NCI-H2081 treated with DMSO at 0.1 percent for 48 hours (cell line): ENCODE results near the gene CNTN4.
"Not testable (repeated sequence)": the region's sequence is repeated elsewhere in the genome, so short reads cannot be mapped to it uniquely, and the experiment has no call there.

Source experiments
- DNase-seq: peaks from one replicate; lab custom pipeline; 2025; lab: John Stamatoyannopoulos, UW

Gene CNTN4

GRCh38 chr3:2098398-2099027 lies at the start of gene CNTN4:
CNTN4 (plus strand) TSS chr3:2098866.
- DNase-seq = peak; percentile 63

DNA sequence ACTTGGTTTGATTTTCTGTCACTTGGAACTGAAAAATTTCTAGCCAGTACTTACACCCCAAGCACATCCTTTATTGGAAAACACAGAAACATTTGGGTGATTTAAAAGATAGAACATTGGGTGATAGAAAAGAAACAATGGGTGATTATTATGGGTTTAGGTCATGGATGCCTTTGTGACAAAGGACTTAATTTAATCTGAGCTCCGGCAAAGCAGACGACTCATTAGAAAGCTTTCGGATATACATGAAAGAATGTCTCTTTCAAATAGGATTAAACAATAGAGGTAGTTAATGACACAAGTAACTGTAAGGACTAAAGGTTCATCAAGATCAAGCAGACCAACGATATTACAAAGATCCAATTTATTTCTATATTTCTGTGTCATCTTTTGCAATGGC lies 37.3 kb upstream of the CNTN4 start:
- no peak for DNase-seq

- no peak for DNase-seq
These were observed 27.1 kb upstream of the CNTN4 start for GRCh38 chr3:2071531-2071930.

DNA sequence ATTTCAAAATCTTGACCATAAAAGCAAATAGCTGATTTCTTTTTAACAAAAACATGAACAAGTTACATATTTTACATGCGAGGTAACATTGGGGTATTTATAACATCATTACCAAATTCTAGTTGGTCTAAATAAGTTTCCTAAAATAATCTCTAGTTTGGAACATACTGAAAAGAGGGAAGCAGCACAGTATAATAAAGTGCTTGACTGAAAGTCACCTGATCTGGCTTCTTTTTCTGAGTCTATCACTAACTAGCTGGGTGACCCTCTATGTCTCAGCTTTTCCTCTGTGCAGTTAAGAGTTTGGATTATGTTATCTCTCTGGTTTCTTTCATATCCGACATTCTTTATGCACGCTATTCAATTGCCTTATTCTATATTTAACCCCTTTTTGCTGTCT lies 19.8 kb upstream of the CNTN4 start:
- no peak for DNase-seq

- no peak for DNase-seq
These were observed 15.7 kb upstream of the CNTN4 start for GRCh38 chr3:2082871-2083480.

DNA sequence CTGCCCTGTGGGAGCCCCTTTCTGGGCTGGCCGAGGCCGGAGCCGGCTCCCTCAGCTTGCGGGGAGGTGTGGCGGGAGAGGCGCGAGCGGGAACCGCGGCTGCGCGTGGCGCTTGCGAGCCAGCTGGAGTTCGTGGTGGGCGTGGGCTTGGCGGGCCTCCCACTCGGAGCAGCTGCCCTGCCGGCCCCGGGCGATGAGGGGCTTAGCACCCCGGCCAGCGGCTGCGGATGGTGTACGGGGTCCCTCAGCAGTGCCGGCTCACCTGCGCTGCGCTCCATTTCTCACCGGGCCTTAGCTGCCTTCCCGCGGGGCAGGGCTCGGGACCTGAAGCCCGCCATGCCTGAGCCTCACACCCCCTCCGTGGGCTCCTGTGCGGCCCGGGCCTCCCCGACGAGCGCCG lies 15.1 kb upstream of the CNTN4 start:
- DNase-seq = not testable (repeated sequence)

DNA sequence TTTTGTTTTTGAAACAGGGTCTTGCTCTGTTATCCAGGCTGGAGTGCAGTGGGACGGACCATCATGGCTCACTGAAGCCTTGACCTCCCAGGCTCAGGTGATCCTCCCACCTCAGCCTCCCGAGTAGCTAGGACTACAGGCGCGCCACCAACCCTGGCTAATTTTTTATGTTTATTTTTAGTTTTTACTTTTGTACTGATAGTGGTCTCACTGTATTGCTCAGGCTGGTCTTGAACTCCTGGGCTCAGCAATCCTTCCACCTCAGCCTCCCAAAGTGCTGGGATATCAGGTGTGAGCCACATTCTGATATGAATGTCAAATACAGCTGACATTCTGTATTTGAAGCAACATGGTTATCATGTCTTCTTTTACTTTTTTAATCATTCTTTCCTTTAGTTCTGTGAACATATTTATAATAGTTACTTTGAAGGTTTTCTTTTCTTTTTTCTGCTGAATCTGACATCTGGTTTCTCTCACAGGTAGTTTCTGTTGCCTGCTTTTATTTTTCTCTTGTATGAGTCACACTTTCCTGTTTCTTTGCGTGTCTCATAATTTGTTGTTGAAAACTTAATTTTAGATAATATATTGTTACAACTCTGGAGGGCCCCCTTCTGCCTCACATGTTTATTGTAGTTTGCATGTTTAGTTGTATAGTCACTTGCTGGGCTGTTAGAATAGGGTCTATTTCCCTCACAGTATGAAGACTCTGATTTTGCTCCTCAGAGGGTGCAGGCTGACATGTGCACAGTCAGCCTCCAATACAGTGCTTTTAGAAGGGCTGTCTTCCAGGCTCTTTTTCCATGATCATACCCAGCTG lies 8.4 kb upstream of the CNTN4 start:
- no peak for DNase-seq

DNA sequence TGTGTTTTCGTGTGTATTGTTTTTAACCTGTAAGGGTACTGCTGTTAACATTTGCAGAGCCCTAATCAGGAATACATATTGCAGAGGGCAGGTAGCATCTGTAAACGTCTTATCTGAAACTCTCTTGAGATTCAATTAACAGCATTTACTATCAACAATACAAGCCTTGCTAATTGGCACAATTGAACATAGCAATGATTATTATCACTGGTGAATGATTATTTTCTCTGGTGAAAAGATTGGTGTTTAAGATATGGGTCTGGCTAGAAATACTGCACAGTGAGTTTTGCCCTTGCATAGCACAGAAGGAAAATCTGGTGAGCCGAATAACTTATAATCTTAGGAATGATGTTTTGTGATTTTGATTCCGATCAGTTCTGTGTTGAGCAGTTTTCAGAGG lies 5.9 kb upstream of the CNTN4 start:
- no peak for DNase-seq

DNA sequence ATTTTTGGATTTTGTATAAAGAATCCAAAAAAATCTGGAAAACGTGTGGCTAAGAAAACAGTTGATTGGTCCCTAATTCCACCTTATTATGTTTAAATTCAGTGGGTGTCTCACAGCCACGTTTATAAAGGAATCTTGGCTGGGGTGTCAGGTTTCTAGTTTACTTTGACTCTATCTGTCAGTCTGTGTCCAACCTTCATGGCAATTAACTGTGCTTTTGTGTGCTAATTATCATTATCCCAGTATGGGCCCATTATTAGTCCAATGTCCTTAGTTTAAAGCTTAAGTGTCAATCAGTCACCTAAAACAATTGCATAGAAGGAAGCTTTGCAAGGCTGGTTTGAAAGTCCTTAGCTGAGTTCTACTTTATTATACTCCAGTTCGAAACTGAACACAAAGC lies 3.7 kb upstream of the CNTN4 start:
- DNase-seq = no peak

DNA sequence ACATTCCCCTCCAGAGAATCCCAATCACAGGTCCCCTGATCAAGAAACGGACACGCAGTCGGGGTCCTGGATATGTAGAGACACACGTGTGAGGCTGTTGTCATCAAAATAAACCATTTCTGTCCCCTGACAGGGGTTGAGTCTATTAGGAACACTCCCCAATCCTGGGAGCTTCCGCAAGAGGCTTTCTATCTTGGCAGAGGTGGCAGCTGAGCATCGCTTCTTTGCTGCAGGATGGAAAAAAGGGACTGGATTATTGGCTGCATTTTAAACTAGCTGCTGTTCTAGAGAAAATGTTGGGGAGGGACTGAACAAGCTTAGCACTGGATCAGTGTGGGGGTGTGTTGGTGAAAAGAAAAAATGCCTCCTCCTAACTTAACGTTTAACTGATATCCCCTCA lies 2.5 kb upstream of the CNTN4 start:
- DNase-seq = no peak

DNA sequence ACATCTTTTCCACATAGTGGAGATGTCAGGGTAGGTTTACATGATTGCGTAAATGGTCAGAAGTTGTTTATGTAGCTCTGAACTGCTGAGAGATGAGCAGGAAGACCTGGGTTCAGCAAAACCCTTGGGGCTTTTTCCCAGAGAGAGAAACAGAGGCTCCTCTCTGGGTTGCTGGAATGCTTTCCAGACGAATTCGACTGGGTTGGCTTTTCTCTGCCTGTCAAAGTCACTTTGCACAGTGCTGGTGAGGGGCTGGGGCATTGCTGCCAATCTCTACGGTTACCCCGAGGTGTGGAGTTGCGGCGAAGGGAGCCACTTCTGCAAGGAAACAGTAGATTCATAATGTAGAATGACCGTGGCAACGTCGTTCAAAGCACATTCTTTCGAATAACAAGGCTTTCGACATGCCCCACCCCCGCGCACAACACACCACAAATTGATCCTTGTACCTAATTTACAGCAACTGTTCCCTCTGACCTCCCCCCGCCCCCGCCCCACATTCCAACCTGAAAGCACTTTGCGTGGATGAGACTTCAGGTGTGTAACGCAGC lies 950 bp upstream of the CNTN4 start:
- no peak for DNase-seq

DNA sequence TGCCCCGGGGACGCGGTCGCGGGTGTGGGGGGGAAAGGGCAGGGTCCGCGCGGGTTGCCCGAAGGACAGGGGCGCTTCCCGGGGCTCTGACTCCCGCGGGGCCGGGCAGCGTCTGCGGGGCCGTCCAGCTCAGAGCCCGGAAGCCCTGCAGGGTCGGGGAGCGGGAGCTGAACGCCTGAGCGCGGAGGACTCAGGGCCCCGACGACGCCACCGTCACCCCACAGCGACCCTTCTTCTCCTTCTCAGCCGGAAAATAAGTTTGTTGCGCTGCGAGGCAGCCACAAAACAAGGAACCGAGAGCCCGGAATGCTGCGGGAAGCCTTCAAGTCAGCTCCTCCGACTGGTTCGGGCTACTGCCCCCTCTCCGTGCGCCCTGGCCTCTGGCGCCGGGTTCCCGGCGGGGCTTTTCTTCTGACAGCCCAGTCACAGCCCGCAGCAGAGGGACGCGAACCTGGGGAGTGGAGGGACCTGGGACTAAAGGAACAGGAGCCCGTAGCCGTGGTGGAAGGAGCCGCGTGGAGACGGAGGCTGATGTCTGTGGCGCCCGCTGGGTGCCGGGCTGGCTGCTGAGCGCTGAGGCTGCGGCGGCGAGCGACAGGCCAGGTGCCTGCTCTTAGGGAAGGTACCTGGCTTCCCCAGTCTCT lies 484 bp downstream of the CNTN4 start:
- DNase-seq = no peak

DNA sequence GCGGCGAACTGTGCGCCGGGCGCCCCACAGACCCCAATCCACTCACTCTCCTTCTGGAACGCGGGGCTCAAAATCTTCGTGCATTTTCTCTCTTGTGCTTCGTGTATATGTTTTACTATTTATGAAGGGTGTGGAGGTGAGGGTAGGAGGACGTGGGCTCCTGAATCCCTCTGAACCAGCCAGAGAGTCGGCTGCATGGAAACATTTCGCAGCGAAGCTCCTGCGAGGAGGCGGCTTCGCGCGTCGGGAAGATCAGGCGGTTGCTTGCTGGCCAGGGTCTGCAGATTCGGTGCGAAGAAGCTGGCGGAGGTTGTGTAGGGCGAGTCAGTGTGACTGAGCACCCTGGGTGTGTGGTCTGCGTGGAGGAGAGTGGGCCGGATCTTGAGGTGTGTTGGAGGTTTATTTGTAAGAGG lies 1.1 kb downstream of the CNTN4 start:
- DNase-seq = no peak

GRCh38 chr3:2106438-2106837 lies 7.8 kb downstream of the CNTN4 start:
- no peak for DNase-seq

DNA sequence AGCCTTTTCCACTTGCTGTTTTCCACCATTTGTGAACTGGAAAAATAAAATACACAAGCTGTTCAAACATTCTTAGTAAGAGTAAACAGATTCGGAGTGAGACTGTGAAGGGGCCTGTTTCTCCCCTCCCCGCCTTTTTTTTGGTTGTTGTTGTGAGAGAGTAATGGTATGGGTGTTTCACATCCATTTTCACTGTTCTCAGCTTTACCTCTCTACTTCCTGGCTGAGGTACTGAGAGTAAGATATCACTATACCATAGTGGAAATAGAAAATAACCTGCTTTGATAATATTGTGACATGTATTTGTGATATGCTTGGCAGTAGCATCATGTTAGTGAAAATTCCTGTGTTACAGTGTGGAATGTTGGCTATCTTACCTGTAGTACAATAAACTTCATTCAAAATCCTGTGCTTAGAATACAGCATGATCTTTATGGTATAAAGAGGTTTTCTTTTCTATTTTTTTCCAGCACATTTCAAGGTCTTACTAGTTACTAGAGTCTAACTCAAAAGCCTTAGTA lies 12.0 kb downstream of the CNTN4 start:
- DNase-seq = no peak

DNA sequence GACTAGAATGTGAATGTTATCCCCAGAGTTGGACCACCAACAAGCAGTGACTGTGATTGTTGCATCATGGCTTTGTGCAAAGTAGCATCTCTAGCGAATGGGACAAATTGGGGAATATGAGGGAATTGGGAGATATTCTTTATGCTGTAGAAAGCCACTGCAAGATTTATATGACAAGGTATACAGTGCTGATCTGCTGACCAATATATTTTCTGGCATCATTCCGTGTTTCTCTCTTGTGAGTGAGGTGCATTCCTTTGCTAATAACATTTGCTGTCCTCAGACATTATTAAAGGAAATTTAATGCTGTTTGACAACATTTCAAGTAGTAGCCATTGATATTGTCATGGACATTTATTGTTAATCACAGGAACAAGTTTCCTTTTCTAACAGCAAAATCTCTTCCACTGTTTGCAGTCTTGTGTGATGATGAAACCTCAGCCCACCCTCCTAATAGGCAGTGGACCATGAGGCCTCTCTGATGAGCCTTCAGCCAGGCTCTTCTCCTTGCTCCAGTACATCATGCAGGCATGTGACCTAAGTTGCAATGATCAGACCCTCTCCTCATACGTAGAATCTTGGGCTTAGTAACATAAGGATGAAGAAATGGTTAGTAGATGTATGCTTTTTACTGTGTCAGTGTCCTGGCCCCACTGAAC lies 16.1 kb downstream of the CNTN4 start:
- no peak for DNase-seq

- no peak for DNase-seq
These were observed 32.1 kb downstream of the CNTN4 start for GRCh38 chr3:2130726-2131125.

DNA sequence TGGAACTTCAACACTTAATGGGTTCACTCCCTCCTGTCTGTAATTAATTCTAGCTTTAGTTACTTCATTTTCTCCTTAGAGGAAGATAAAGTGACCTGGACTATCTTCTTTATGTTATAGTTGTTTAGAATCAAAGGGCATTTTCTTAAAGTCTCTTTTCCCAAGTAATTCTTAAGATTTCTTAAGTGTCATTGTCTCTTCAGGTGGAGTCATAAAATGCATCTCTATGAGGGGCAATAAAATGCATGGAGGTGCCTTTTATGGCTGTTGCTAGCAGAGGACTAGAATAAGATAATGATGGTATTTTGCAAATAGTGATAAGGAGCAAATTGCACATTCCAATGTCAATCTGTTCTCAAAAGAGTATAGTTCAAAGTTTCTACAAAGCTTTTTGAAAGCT lies 34.5 kb downstream of the CNTN4 start:
- DNase-seq = no peak

GRCh38 chr3:2137651-2138050 lies 39.0 kb downstream of the CNTN4 start:
- no peak for DNase-seq

GRCh38 chr3:2141482-2141881 lies 42.8 kb downstream of the CNTN4 start:
- DNase-seq = no peak

DNA sequence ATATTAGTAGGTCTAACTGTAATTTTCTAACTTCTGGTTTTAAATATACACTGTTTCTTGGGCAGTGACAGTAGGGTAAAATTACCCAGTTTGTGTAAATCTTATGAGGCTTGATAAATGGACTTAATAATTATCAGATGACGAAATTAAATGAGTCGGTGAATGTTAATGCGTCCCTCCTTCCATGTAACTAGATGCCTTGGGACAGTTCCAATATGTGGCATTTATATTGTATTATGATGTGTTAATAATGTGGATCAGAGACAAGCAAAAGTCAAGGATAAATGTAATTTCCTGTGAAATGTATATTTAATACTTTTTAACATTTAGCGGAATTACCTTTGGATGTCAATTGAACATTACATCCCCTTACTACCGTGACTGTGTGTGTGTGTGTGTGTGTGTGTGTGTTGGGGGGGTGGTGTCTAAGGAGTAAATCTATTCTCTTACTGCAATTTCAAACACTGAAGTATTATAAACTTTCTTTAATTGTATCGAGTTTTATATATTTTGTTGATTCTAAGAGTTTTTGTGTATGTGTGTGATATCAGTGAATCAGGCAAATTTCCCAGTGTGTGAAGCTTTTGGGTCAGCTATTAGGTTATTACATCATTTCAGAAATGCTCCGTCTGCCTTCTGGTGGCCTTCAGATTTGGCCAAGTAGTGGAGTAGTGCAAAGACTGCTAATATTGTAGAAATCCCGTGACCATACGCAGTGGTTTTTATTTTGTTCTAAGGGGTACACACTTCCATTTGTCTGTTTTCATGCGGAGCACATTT lies 50.1 kb downstream of the CNTN4 start:
- DNase-seq = no peak
